Measurements from ENCODE around the gene ELOVL6.

DNA sequence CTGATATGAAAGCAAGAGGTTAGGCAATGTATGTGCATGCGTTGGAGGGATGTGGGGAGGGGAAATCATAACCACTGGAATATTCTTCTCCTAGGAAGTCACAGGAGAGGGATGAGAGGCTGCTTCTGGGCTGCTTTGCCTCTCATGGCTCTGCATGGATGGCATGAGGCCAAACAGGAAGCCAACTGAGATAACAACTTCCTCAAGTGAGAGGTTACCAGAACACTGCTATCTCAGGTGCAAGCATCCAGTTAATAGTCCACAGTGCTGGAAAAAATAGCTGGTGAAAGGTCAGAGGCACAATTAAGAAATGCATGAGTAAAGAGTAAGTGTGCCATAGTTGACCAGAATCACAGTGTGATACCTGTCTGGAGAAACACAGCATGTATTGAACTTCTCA is 113.3 kb downstream of the ELOVL6 start:
- TF ChIP-seq CEBPB (IDR thresholded peaks at IDR 0.05; ENCODE audit: low read depth) (no peak), EZH2phosphoT487 (IDR thresholded peaks at IDR 0.05; ENCODE audit: borderline replicate concordance) (no peak)
- TF ChIP-seq, protein P1, sequence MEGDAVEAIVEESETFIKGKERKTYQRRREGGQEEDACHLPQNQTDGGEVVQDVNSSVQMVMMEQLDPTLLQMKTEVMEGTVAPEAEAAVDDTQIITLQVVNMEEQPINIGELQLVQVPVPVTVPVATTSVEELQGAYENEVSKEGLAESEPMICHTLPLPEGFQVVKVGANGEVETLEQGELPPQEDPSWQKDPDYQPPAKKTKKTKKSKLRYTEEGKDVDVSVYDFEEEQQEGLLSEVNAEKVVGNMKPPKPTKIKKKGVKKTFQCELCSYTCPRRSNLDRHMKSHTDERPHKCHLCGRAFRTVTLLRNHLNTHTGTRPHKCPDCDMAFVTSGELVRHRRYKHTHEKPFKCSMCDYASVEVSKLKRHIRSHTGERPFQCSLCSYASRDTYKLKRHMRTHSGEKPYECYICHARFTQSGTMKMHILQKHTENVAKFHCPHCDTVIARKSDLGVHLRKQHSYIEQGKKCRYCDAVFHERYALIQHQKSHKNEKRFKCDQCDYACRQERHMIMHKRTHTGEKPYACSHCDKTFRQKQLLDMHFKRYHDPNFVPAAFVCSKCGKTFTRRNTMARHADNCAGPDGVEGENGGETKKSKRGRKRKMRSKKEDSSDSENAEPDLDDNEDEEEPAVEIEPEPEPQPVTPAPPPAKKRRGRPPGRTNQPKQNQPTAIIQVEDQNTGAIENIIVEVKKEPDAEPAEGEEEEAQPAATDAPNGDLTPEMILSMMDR (IDR thresholded peaks at IDR 0.05 in 2 of 3, conservative IDR thresholded peaks at IDR 0.05 in 1 of 3; ENCODE audit: borderline replicate concordance in 1 of 3, insufficient read depth in 1 of 3, low read depth in 2 of 3, low read length in 2 of 3): no peak
- TF ChIP-seq, protein P2, sequence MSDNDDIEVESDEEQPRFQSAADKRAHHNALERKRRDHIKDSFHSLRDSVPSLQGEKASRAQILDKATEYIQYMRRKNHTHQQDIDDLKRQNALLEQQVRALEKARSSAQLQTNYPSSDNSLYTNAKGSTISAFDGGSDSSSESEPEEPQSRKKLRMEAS (IDR thresholded peaks at IDR 0.05): peak; percentile 38; the same call in 1 of the 2 replicates
